ENCODE data around the gene TAF5L.
"Not testable (repeated sequence)": the region's sequence is repeated elsewhere in the genome, so short reads cannot be mapped to it uniquely, and the experiment has no call there.

The TAF5L gene

DNA sequence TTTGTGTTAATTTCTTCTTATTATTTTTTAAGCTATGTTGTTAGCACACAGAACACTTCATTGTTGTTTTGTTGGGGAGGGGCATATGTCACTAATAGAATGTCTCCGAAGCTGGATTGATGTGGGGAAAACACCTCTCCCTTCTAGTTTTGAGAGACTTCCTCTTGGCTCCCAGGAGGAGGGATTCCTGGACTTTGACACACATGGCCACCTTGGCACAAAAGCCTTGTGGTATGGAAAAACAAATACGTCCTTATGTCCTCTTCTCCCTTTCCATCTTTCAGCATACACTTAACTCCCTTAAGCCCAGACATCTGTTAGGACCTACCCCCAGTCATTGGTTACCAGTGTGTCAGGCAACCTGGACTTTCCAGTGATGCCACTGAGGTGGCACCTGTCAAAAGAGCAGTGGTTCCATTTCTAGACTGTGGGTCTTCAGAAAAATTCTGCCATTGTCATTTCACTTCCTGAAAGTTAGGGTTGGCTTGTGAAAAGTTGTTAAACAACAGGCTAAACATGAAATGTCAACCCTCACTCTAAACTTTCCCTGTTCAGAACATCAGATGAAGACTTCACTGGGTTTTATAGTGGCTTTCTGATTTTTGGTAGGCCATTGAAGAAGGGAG is 54.9 kb downstream of the TAF5L start:
- TF ChIP-seq, protein P1, sequence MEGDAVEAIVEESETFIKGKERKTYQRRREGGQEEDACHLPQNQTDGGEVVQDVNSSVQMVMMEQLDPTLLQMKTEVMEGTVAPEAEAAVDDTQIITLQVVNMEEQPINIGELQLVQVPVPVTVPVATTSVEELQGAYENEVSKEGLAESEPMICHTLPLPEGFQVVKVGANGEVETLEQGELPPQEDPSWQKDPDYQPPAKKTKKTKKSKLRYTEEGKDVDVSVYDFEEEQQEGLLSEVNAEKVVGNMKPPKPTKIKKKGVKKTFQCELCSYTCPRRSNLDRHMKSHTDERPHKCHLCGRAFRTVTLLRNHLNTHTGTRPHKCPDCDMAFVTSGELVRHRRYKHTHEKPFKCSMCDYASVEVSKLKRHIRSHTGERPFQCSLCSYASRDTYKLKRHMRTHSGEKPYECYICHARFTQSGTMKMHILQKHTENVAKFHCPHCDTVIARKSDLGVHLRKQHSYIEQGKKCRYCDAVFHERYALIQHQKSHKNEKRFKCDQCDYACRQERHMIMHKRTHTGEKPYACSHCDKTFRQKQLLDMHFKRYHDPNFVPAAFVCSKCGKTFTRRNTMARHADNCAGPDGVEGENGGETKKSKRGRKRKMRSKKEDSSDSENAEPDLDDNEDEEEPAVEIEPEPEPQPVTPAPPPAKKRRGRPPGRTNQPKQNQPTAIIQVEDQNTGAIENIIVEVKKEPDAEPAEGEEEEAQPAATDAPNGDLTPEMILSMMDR (IDR thresholded peaks at IDR 0.05; ENCODE audit: borderline replicate concordance, insufficient read depth, low read depth, low read length), result no peak
- H3K4me3 ChIP-seq (ENCODE audit: low read depth, low read length), result no peak overlapping the region

DNA sequence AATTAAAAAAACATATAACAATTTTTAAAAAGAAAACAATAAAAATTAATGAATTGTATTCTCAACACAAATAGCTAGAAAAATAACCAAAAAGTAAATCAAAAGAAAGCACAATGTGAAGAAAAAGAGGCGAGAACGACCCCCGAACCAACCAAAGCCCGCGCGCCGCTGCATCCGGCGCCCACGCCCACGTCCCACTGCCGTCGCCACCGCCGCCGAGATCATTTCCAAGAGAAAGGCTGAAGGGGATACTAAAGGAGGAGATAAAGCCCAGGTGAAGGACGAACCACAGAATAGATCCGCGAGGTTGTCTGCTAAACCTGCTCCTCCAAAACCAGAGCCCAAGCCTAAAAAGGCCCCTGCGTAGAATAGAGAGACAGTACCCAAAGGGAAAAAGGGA is 55.6 kb downstream of the TAF5L start:
- no peak overlapping the region for H3K4me3 ChIP-seq (ENCODE audit: low read depth, low read length)
- TF ChIP-seq, protein P1 (IDR thresholded peaks at IDR 0.05; ENCODE audit: borderline replicate concordance, insufficient read depth, low read depth, low read length), result no peak

DNA sequence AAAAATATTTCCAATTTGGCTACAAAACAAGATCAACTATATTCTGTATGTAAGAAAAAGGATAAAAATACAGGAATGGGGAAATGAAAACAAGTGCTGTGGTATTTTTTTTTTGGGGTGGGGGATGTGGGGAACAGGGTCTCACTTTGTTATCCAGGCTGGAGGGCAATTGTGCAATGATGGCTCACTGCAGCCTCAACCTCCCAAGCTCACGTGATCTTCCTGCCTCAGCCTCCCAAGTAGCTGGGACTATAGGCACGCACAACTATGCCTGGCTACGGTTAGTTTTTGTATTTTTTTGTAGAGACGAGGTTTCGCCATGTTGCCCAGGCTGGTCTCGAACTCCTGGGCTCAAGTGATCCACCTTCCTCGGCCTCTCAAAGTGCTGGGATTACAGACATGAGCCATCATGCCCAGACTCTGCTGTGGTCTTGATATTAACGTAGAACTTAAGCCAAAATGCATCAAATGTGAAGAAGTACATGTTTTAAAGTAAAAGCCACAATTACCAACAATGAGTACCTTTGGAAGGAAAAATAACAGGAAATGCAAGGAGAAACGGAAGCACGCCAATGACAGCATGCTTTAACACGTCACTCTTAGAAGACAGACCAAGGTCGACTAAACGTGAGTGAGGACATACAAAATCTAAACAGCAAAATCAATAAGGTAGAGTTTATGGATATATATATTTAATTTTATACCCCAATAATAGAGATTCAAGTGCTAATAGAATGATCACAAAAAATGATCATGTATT is 58.6 kb downstream of the TAF5L start:
- no peak overlapping the region for H3K4me3 ChIP-seq (ENCODE audit: low read depth, low read length)
- TF ChIP-seq, protein P1 (IDR thresholded peaks at IDR 0.05; ENCODE audit: borderline replicate concordance, insufficient read depth, low read depth, low read length), result no peak

DNA sequence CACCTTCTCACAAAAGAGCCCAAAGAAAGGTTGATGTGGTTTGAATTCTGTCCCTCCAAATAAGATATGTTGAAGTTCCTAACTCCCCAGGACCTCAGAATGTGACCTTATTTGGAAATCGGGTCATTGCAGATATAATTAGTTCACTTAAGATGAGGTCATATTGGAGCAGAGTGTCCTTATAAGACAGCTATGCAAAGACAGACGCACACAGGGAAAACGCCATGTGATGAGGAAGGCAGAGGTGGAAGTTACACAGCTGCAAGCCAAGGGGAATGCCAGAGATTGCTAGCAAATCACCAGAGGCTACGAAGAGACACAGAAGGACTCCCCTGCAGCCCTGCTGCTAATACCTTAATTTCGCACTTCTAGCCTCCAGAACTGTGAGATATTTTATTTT is 62.2 kb downstream of the TAF5L start:
- no peak overlapping the region for H3K4me3 ChIP-seq (ENCODE audit: low read depth, low read length)
- TF ChIP-seq, protein P1 (IDR thresholded peaks at IDR 0.05; ENCODE audit: borderline replicate concordance, insufficient read depth, low read depth, low read length), result no peak

DNA sequence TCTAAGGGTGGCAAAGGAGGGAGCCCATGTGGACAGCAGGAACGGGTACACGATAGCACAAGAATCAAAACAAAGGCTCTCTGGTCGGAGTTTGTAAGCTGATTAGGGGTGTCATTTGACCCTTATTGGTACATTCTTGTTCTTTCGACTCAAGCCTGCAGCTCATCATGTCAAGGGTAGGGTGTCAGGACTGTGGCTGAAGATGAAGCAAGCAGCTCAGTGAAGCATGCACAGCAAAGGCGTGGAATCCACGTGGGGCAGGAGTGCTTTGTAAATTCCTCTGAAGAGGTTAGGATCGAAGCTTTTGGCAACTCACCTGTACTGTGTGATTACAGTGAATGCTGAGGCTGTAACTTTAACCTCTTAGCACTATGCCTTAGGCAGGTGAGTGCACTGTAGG is 62.7 kb downstream of the TAF5L start:
- no peak overlapping the region for H3K4me3 ChIP-seq (ENCODE audit: low read depth, low read length)
- TF ChIP-seq, protein P1 (IDR thresholded peaks at IDR 0.05; ENCODE audit: borderline replicate concordance, insufficient read depth, low read depth, low read length), result no peak

DNA sequence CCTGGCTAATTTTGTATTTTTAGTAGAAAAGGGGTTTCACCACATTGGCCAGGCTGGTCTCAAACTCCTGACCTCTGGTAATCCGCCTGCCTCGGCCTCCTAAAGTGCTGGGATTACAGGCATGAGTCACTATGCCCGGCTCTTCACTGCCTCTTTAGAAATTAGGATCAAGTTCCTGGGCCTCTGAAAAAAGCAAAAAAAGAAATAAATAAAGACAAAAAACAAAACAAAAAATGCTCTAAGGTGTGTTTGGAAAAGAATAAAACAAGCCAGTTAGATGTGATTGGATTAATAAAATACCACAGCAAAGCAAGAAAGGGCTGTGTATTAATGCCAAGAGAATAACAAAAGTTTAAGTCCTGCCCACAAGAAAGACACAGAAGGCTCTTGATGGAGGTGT is 63.2 kb downstream of the TAF5L start:
- H3K4me3 ChIP-seq (ENCODE audit: low read depth, low read length), result no peak overlapping the region
- TF ChIP-seq, protein P1 (IDR thresholded peaks at IDR 0.05; ENCODE audit: borderline replicate concordance, insufficient read depth, low read depth, low read length), result no peak

DNA sequence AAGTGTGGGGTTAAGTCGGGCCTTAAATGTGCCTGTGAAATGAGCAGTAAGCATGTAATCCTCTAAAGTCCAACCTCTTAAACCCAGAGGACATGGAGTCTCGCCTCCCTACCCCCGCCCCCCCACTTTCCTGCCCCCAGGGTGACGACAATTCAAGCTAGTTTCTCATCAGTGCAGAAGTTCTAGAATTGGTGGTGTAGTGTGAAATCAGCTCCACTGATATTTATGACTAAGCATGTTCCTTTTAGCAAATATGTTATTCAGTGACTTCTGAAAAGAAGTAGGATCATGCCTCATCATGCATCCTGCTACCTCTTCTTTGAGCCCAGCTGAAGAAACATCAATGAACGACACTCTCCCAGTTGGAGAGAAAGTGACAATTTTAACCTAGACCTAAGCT is 64.8 kb downstream of the TAF5L start:
- TF ChIP-seq, protein P1 (IDR thresholded peaks at IDR 0.05; ENCODE audit: borderline replicate concordance, insufficient read depth, low read depth, low read length), result no peak

DNA sequence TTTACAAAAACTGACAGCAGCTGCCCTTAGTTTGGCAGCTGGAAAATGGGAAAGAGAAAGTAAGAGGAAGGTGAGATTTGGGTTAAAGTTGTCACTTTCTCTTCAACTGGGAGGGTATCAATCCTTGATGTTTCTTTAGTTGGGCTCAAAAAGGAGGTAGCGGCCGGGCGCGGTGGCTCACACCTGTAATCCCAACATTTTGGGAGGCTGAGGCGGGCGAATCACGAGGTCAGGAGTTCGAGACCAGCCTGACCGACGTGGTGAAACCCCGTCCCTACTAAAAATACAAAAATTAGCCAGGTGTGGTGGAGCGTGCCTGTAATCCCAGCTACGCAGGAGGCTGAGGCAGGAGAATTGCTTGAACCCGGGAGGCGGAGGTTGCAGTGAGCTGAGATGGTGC is 65.8 kb downstream of the TAF5L start:
- H3K4me3 ChIP-seq (ENCODE audit: low read depth, low read length), result not testable (repeated sequence)

More for the DNA sequence above, 64.8 kb downstream of the TAF5L start:
- H3K4me3 ChIP-seq (ENCODE audit: low read depth, low read length), result no peak overlapping the region

DNA sequence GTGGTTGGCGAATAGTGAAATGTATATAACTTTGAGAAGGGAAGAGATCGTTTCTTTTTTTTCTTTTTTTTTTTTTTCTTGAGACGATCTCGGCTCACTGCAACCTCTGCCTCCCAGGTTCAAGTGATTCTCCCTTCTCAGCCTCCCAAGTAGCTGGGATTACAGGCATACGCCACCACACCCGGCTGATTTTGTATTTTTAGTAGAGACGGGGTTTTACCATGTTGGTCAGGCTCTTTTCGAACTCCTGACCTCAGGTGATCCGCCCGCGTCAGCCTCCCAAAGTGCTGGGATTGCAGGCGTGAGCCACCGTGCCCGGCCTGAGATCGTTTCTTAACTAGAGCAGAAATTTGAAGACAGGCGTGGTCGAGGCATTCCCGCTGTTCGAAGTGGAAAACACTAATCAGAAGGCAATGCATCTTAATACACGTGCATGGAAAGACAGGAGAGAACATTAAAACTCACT is 66.6 kb downstream of the TAF5L start:
- H3K4me3 ChIP-seq (ENCODE audit: low read depth, low read length), result peak overlapping the region; percentile 76
